Mammary epithelial cell (primary cell): ENCODE results near the gene COX14.

Experiments
- EZH2 ChIP-seq: IDR thresholded peaks from 2 replicates; pipeline ENCODE4 v1.6.1; 2012; ENCODE audit warnings: low read length, inconsistent platforms, borderline replicate concordance
- TF ChIP-seq, protein P1 (sequence below), 2 donors: IDR thresholded peaks in 1 of 2; conservative IDR thresholded peaks in 1 of 2; 2 replicates each; pipeline ENCODE4 v1.5.1; 2011 to 2012; ENCODE audit warnings: inconsistent platforms in 2 of 2, low read length in 2 of 2, mild to moderate bottlenecking in 2 of 2, control low read depth in 1 of 2, low read depth in 1 of 2; ENCODE audit not compliant: insufficient read depth in 1 of 2; ENCODE audit errors: extremely low read depth in 1 of 2

DNA sequence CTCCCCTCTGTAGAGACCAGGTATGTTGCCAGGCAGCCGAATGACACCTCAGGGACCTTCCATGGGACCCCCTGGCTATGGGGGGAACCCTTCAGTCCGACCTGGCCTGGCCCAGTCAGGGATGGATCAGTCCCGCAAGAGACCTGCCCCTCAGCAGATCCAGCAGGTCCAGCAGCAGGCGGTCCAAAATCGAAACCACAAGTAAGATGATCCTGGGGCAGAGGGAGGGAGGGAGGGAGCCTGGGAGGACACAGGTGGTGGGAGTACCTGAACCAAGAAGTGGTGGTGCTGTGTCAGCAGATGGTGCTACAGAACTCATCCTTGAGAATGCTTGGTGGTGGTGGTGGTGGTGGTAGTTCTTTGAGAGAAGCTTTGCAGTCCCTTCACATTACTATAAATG lies 25.9 kb upstream of the COX14 start:
- TF ChIP-seq, protein P1, sequence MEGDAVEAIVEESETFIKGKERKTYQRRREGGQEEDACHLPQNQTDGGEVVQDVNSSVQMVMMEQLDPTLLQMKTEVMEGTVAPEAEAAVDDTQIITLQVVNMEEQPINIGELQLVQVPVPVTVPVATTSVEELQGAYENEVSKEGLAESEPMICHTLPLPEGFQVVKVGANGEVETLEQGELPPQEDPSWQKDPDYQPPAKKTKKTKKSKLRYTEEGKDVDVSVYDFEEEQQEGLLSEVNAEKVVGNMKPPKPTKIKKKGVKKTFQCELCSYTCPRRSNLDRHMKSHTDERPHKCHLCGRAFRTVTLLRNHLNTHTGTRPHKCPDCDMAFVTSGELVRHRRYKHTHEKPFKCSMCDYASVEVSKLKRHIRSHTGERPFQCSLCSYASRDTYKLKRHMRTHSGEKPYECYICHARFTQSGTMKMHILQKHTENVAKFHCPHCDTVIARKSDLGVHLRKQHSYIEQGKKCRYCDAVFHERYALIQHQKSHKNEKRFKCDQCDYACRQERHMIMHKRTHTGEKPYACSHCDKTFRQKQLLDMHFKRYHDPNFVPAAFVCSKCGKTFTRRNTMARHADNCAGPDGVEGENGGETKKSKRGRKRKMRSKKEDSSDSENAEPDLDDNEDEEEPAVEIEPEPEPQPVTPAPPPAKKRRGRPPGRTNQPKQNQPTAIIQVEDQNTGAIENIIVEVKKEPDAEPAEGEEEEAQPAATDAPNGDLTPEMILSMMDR (conservative IDR thresholded peaks at IDR 0.05 in 1 of 2, IDR thresholded peaks at IDR 0.05 in 1 of 2; ENCODE audit: extremely low read depth in 1 of 2, insufficient read depth in 1 of 2, low read depth in 1 of 2, low read length in 2 of 2) = no peak
- TF ChIP-seq EZH2 = no peak
